ENCODE measurements around the gene ABHD17C.

DNA sequence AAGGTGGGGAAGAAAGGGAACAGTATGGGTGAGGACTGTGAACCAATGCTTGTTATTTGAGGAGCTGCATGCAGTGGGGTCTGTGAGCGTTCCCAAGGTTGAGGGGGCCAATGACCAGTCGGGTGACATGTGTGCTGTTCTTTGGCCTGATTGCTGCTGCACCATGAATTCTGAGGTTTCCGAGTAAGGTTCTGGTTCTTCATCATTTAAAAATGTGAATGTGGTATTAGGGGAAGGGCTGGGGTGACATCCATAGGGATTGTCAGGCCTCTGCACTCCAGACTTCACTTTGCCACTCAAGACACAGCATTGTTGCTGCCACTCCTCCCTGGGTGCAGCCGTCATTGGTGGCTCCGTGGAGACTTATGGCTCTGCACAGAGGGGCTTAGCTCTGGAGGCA lies 32.5 kb downstream of the ABHD17C start:
- no peak for TF ChIP-seq EZH2 (IDR thresholded peaks at IDR 0.05; ENCODE audit: low read depth)
- TF ChIP-seq, protein P1, sequence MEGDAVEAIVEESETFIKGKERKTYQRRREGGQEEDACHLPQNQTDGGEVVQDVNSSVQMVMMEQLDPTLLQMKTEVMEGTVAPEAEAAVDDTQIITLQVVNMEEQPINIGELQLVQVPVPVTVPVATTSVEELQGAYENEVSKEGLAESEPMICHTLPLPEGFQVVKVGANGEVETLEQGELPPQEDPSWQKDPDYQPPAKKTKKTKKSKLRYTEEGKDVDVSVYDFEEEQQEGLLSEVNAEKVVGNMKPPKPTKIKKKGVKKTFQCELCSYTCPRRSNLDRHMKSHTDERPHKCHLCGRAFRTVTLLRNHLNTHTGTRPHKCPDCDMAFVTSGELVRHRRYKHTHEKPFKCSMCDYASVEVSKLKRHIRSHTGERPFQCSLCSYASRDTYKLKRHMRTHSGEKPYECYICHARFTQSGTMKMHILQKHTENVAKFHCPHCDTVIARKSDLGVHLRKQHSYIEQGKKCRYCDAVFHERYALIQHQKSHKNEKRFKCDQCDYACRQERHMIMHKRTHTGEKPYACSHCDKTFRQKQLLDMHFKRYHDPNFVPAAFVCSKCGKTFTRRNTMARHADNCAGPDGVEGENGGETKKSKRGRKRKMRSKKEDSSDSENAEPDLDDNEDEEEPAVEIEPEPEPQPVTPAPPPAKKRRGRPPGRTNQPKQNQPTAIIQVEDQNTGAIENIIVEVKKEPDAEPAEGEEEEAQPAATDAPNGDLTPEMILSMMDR (conservative IDR thresholded peaks at IDR 0.05) = no peak

All from PC-9 (cell line).